SK-N-SH treated with all-trans-retinoic acid at 6 μM for 48 hours (cell line): ENCODE results near the gene PCDH9.

ENCODE experiments used
- ATAC-seq: fragments of 200-7000 bp; cut with Tn5 transposase; 3 replicates; pipeline ENCODE4 v1.9.1; 2020; ENCODE audit warnings: mild to moderate bottlenecking, moderate library complexity
- ARNTL ChIP-seq: fragments of 450-650 bp; formaldehyde crosslinking; IDR thresholded peaks from 2 replicates; pipeline ENCODE4 v1.5.0; 2020; ENCODE audit warnings: low read depth, mild to moderate bottlenecking, moderate library complexity, borderline replicate concordance
- CREB5 ChIP-seq: fragments of 250-450 bp; sonication (Bioruptor Pico); IDR thresholded peaks from 2 replicates; pipeline ENCODE4 v1.5.1; 2020; ENCODE audit warnings: low read depth, mild to moderate bottlenecking, moderate library complexity
- CSDC2 ChIP-seq: fragments of 250-450 bp; sonication (Bioruptor Pico); IDR thresholded peaks from 2 replicates; pipeline ENCODE4 v1.5.0; 2020; ENCODE audit warnings: mild to moderate bottlenecking, moderate library complexity
- ESRRG ChIP-seq: fragments of 250-450 bp; sonication (Bioruptor Pico); IDR thresholded peaks from 2 replicates; pipeline ENCODE4 v1.6.1; 2021; ENCODE audit warnings: mild to moderate bottlenecking
- GLIS3 ChIP-seq: fragments of 250-450 bp; sonication (Bioruptor Pico); IDR thresholded peaks from 2 replicates; pipeline ENCODE4 v1.5.0; 2020; ENCODE audit warnings: mild to moderate bottlenecking, moderate library complexity
- ISL1 ChIP-seq: fragments of 250-450 bp; sonication (Bioruptor Pico); IDR thresholded peaks from 2 replicates; pipeline ENCODE4 v2.1.2; 2022; ENCODE audit warnings: mild to moderate bottlenecking, moderate library complexity
- OSR1 ChIP-seq: fragments of 250-450 bp; sonication (Bioruptor Pico); IDR thresholded peaks from 2 replicates; pipeline ENCODE4 v1.8.0; 2022; ENCODE audit warnings: moderate library complexity, mild to moderate bottlenecking, inconsistent platforms
- PATZ1 ChIP-seq: fragments of 250-450 bp; sonication (Bioruptor Pico); IDR thresholded peaks from 2 replicates; pipeline ENCODE4 v1.8.0; 2020; ENCODE audit warnings: mild to moderate bottlenecking, moderate library complexity, borderline replicate concordance
- POU6F1 ChIP-seq: fragments of 250-450 bp; sonication (Bioruptor Pico); IDR thresholded peaks from 2 replicates; pipeline ENCODE4 v1.8.0; 2021; ENCODE audit warnings: low read depth, mild to moderate bottlenecking, moderate library complexity, borderline replicate concordance
- PPARA ChIP-seq: fragments of 250-450 bp; sonication (Bioruptor Pico); IDR thresholded peaks from 2 replicates; pipeline ENCODE4 v1.5.0; 2020; ENCODE audit warnings: mild to moderate bottlenecking, borderline replicate concordance
- RARB ChIP-seq: fragments of 250-450 bp; sonication (Bioruptor Pico); IDR thresholded peaks from 2 replicates; pipeline ENCODE4 v1.8.0; 2021; ENCODE audit warnings: mild to moderate bottlenecking, moderate library complexity
- TCF4 ChIP-seq: fragments of 250-450 bp; sonication (Bioruptor Pico); IDR thresholded peaks from 2 replicates; pipeline ENCODE4 v1.8.0; 2021; ENCODE audit warnings: mild to moderate bottlenecking, moderate library complexity, borderline replicate concordance
- TOX ChIP-seq: fragments of 250-450 bp; sonication (Bioruptor Pico); IDR thresholded peaks from 2 replicates; pipeline ENCODE4 v1.8.0; 2021; ENCODE audit warnings: mild to moderate bottlenecking, moderate library complexity, borderline replicate concordance
- TSHZ2 ChIP-seq: fragments of 250-450 bp; sonication (Bioruptor Pico); IDR thresholded peaks from 2 replicates; pipeline ENCODE4 v1.5.0; 2020; ENCODE audit warnings: mild to moderate bottlenecking, moderate library complexity
- ZC3H10 ChIP-seq: fragments of 250-450 bp; sonication (Bioruptor Pico); IDR thresholded peaks from 2 replicates; pipeline ENCODE4 v1.5.1; 2021; ENCODE audit warnings: mild to moderate bottlenecking, moderate library complexity
- ZFP3 ChIP-seq: fragments of 250-450 bp; sonication (Bioruptor Pico); IDR thresholded peaks from 2 replicates; pipeline ENCODE4 v1.5.0; 2020; ENCODE audit warnings: mild to moderate bottlenecking, moderate library complexity
- ZNF565 ChIP-seq: fragments of 450-650 bp; formaldehyde crosslinking; conservative IDR thresholded peaks from 2 replicates; pipeline ENCODE4 v1.5.0; 2020; ENCODE audit warnings: low read depth, mild to moderate bottlenecking, moderate library complexity
- ZNF70 ChIP-seq: fragments of 450-650 bp; formaldehyde crosslinking; IDR thresholded peaks from 2 replicates; pipeline ENCODE4 v1.5.0; 2020; ENCODE audit warnings: mild to moderate bottlenecking, moderate library complexity
- TF ChIP-seq, protein P1 (sequence below): fragments of 250-450 bp; sonication (Bioruptor Pico); IDR thresholded peaks from 2 replicates; pipeline ENCODE4 v1.5.1; 2021; ENCODE audit warnings: mild to moderate bottlenecking, moderate library complexity

The PCDH9 gene

DNA sequence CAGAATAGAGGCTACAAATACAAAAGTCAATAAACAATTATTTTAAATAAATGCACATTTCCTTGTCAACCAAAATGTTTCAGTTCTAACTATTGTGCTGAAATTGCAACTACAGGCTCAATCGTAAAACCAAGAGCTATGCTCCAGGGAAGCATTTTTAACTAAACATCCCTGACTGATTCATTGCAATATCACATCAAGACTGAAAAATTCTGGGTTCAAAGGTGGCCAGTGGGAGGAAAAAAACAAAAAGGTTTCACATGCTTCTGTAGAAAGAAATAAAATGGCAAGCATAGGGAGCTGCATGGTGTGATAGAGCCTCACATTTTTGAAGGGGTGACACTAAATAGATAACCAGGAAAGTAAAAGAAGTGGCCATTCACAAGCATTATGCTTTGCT is 862.8 kb downstream of the PCDH9 start:
- TF ChIP-seq CREB5 (CRISPR knock-in tag): no peak
- no peak for TF ChIP-seq ZC3H10
- no peak for TF ChIP-seq GLIS3 (CRISPR knock-in tag)
- no peak for TF ChIP-seq PATZ1
- TF ChIP-seq, protein P1, sequence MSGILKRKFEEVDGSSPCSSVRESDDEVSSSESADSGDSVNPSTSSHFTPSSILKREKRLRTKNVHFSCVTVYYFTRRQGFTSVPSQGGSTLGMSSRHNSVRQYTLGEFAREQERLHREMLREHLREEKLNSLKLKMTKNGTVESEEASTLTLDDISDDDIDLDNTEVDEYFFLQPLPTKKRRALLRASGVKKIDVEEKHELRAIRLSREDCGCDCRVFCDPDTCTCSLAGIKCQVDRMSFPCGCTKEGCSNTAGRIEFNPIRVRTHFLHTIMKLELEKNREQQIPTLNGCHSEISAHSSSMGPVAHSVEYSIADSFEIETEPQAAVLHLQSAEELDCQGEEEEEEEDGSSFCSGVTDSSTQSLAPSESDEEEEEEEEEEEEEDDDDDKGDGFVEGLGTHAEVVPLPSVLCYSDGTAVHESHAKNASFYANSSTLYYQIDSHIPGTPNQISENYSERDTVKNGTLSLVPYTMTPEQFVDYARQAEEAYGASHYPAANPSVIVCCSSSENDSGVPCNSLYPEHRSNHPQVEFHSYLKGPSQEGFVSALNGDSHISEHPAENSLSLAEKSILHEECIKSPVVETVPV: no peak
- TF ChIP-seq TSHZ2: no peak
- no peak for TF ChIP-seq ESRRG (CRISPR knock-in tag)
- no peak for TF ChIP-seq CSDC2 (CRISPR knock-in tag)
- TF ChIP-seq ZFP3: no peak
- TF ChIP-seq TOX (CRISPR knock-in tag): no peak
- TF ChIP-seq TCF4 (CRISPR knock-in tag): no peak
- no peak for TF ChIP-seq ZNF565 (CRISPR knock-in tag)
- no peak for TF ChIP-seq POU6F1 (CRISPR knock-in tag)
- TF ChIP-seq ZNF70 (CRISPR knock-in tag): no peak
- TF ChIP-seq OSR1 (CRISPR knock-in tag): no peak
- TF ChIP-seq ISL1 (CRISPR knock-in tag): no peak
- TF ChIP-seq RARB (CRISPR knock-in tag): no peak
- ATAC-seq: no peak

GRCh38 chr13:66365101-66365500 is 865.0 kb downstream of the PCDH9 start:
- no peak for ATAC-seq
- no peak for TF ChIP-seq CSDC2 (CRISPR knock-in tag)
- TF ChIP-seq TOX (CRISPR knock-in tag): no peak
- TF ChIP-seq, protein P1: no peak

DNA sequence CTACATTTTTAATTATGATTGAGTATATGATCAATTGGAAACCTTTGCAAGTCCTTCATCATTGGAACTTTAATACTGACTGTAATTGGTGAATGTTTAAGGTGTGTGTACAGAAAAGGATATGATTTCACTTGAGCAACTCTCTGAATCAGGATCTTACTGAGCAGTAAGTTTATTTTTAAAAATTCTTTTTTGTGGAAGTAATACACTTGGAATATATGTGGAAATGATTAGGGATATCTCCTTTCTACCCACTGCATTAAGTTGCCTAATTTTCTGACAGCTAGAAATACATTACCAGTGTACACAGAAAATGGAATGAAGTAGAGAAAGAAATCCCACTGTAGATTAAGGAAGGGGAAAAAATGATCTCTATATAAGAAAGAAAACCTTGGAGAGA is 865.8 kb downstream of the PCDH9 start:
- no peak for ATAC-seq
- TF ChIP-seq ZFP3 (no peak), OSR1 (CRISPR knock-in tag) (no peak), CSDC2 (CRISPR knock-in tag) (no peak), ARNTL (CRISPR knock-in tag) (no peak), PPARA (CRISPR knock-in tag) (no peak), ZNF565 (CRISPR knock-in tag) (no peak), ZNF70 (CRISPR knock-in tag) (no peak), PATZ1 (no peak), RARB (CRISPR knock-in tag) (no peak), TSHZ2 (no peak), POU6F1 (CRISPR knock-in tag) (no peak), ZC3H10 (no peak), ESRRG (CRISPR knock-in tag) (no peak)
